ENCODE measurements around the gene SHC2.
"Not testable (repeated sequence)": the region's sequence is repeated elsewhere in the genome, so short reads cannot be mapped to it uniquely, and the experiment has no call there.

GRCh38 chr19:382578-382977 lies 78.3 kb downstream of the SHC2 start:
- not testable (repeated sequence) for TF ChIP-seq CTCF (IDR thresholded peaks at IDR 0.05; ENCODE audit: poor library complexity); EZH2 (IDR thresholded peaks at IDR 0.05; ENCODE audit: borderline replicate concordance)

All from hepatocyte (in vitro differentiated cells).